ENCODE data around the gene PLEKHF1.

PLEKHF1 gene

DNA sequence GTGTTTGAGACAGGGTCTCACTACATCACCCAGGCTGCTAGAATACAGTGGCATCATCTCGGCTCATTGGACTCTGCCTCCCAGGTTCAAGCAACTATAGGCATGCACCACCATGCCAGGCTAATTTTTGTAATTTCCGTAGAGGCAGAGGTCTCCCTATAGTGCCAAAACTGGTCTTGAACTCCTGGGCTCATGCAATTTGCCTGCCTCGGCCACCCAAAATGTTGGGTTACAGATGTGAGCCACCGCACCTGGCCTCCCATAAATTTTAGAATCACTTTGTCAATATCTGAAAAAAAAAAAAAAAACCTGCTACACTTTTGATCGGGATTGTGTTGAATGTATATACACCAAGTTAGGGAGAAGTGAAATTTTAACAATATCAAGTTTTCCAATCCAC, 11.9 kb upstream of the PLEKHF1 start:
- TF ChIP-seq POLR2AphosphoS5 (IDR thresholded peaks at IDR 0.05; ENCODE audit: borderline replicate concordance, low read depth, low read length) (no peak), EZH2 (IDR thresholded peaks at IDR 0.05) (no peak), FOXP2 (optimal IDR thresholded peaks at IDR 0.05; ENCODE audit: control extremely low read depth, extremely low read length, insufficient read depth) (no peak)
- Histone ChIP-seq H3K4me3 (no peak overlapping the region), H3K27ac (no peak overlapping the region), H3K9me3 (ENCODE audit: low read depth, low read length) (no peaks in the 10 kb centered on the region; the same call in 1 of the 2 replicates), H3K36me3 (ENCODE audit: insufficient read depth, low read length) (no peaks in the 10 kb centered on the region), H3K9ac (ENCODE audit: insufficient read length) (no peak overlapping the region)
- DNase-seq (ENCODE audit: low read depth, low spot score) = no peak

DNA sequence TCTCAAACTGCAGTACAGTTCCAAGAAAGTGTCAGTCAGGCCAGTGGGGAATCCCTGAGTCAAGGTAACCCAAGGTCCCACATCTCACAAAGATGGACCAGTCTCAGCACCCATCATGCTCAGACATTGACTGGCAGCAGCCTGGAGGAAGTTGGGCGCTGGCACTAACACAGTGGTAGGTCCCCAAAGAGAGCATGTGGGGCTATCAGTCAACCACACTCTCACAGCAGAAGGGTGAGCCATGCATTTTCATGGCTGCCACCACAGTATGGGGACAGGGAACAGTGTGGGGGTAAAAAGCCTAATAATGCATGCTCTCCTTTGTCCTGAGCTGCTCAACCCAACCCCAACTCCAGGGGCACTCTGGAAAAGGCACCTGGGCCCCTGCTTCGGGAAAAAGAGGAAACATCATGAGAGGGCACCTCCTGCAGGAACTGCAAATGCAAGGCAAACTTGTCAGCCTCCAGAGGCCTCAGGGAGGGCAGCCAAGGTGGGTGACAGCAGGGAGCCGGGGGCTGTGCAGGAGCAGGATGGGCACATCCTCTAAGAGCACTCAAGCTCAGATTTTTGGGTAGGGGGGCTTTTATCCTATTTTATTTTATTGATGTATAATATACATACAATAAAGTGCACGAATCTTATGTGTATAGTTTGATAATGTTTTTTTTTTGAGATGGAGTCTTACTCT, 9.5 kb upstream of the PLEKHF1 start:
- Histone ChIP-seq H3K4me3 (no peak overlapping the region), H3K36me3 (ENCODE audit: insufficient read depth, low read length) (no peaks in the 10 kb centered on the region), H3K27ac (no peak overlapping the region), H3K9me3 (ENCODE audit: low read depth, low read length) (no peaks in the 10 kb centered on the region; the same call in 1 of the 2 replicates), H3K9ac (ENCODE audit: insufficient read length) (no peak overlapping the region)
- TF ChIP-seq EZH2 (IDR thresholded peaks at IDR 0.05) (no peak), FOXP2 (optimal IDR thresholded peaks at IDR 0.05; ENCODE audit: control extremely low read depth, extremely low read length, insufficient read depth) (no peak), POLR2AphosphoS5 (IDR thresholded peaks at IDR 0.05; ENCODE audit: borderline replicate concordance, low read depth, low read length) (no peak)
- DNase-seq (ENCODE audit: low read depth, low spot score) = no peak

DNA sequence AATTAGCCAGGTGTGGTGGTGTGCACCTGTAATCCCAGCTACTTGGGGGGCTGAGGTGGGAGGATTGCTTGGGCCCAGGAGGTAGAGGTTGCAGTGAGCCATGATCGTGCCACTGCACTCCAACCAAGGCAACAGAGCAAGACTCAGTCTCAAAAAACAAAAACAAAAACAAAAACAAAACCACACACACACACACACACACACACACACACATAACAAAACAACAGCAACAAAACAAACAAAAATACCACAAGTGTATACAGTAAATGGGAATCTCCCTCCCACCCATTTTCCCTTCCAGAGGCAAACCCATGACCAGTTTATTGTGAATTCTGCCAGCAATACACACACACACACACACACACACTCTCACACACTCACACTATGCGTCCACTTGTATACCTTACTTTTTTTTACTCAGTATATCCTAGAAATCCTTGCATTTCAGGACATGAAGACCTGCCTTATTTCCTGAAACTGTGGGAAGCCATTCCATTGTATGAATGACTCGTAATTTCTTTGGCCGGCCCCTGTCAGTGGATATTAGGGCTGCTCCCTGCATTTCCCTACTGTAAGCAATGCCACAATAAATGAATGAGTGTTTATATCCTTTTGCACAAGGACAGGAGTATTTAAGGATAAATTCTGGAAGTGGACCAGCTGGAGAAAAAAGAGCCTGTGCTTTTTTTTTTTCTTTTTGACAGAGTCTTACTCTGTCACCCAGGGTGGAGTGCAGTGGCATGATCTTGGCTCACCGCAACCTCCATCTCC, 6.9 kb upstream of the PLEKHF1 start:
- no peaks in the 10 kb centered on the region for H3K36me3 ChIP-seq (ENCODE audit: insufficient read depth, low read length)
- no peaks in the 10 kb centered on the region; the same call in 1 of the 2 replicates for H3K9me3 ChIP-seq (ENCODE audit: low read depth, low read length)
- TF ChIP-seq EZH2 (IDR thresholded peaks at IDR 0.05) = no peak
- H3K9ac ChIP-seq (ENCODE audit: insufficient read length) = no peak overlapping the region
- H3K27ac ChIP-seq = no peak overlapping the region
- H3K4me3 ChIP-seq = no peak overlapping the region
- no peak for DNase-seq (ENCODE audit: low read depth, low spot score)

GRCh38 chr19:29660835-29661234, 4.4 kb upstream of the PLEKHF1 start:
- Histone ChIP-seq H3K27ac (no peak overlapping the region), H3K9me3 (ENCODE audit: low read depth, low read length) (no peaks in the 10 kb centered on the region), H3K4me3 (no peak overlapping the region), H3K36me3 (ENCODE audit: insufficient read depth, low read length) (no peaks in the 10 kb centered on the region), H3K9ac (ENCODE audit: insufficient read length) (no peak overlapping the region)
- no peak for DNase-seq (ENCODE audit: low read depth, low spot score)
- no peak for TF ChIP-seq EZH2 (IDR thresholded peaks at IDR 0.05)
- TF ChIP-seq FOXP2 (optimal IDR thresholded peaks at IDR 0.05; ENCODE audit: control extremely low read depth, extremely low read length, insufficient read depth) = no peak
- TF ChIP-seq POLR2AphosphoS5 (IDR thresholded peaks at IDR 0.05; ENCODE audit: borderline replicate concordance, low read depth, low read length) = no peak

DNA sequence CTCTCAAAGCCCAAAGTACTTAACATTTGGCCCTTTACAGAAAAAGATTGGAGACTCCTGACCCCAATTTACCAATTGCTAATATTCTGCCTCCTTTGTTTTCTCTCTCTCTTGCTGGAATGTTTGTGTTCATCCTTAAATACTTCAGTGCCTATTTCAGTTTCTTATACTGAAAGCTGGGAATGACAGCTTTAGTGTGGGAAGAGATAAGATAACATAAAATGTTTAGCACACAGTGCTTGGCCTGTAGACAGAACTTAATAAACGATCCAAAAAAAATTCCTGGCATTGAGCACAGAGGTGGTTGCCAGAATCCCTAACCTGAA, 3.0 kb upstream of the PLEKHF1 start:
- no peak overlapping the region for H3K9ac ChIP-seq (ENCODE audit: insufficient read length)
- TF ChIP-seq EZH2 (IDR thresholded peaks at IDR 0.05) = no peak
- TF ChIP-seq POLR2AphosphoS5 (IDR thresholded peaks at IDR 0.05; ENCODE audit: borderline replicate concordance, low read depth, low read length) = no peak
- TF ChIP-seq FOXP2 (optimal IDR thresholded peaks at IDR 0.05; ENCODE audit: control extremely low read depth, extremely low read length, insufficient read depth) = no peak
- no peak overlapping the region for H3K4me3 ChIP-seq
- no peaks in the 10 kb centered on the region for H3K9me3 ChIP-seq (ENCODE audit: low read depth, low read length)
- no peak overlapping the region for H3K27ac ChIP-seq
- DNase-seq (ENCODE audit: low read depth, low spot score) = no peak
- H3K36me3 ChIP-seq (ENCODE audit: insufficient read depth, low read length) = no peaks in the 10 kb centered on the region

DNA sequence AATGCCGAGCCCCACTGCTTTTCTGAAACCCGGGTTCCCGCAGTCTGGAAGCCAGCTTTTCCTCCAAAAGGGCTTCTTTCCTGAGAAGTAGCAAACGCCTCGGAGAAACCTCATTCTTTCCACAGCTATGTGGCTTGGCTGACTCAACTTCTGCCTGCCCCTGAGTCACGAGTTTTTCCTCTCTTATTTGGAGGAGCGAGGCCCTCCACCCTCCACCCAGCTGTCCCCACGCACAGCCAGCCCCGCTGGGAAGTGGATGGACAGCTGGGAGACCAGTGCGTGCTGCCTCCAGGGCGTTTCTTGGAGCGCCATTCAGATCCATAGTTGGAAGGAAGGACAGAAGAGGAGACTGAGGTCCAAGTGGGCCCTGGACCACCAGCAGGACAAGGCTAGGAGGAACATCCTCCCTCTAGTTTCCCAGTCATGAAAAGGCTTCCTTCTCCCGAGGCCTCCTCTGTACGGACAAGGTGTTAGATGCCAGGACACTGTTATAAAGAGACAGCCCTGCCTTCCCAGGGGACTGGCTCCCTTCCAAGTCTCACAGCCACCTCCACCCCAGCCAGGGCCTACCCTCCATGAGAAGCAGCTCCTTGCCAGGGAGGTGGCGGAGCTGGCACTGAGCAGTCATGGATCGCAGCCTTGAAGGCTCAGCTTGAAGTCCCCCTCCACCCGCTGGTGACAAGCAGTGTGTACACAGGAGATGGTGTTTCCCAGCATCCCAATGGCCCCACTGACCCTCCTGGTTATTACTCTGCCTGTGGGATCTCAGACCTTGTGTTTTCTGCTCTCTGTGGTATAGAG, 2.5 kb upstream of the PLEKHF1 start:
- H3K27ac ChIP-seq = no peak overlapping the region
- H3K9me3 ChIP-seq (ENCODE audit: low read depth, low read length) = no peaks in the 10 kb centered on the region
- H3K36me3 ChIP-seq (ENCODE audit: insufficient read depth, low read length) = no peaks in the 10 kb centered on the region
- no peak overlapping the region for H3K4me3 ChIP-seq
- no peak for TF ChIP-seq FOXP2 (optimal IDR thresholded peaks at IDR 0.05; ENCODE audit: control extremely low read depth, extremely low read length, insufficient read depth)
- no peak for TF ChIP-seq EZH2 (IDR thresholded peaks at IDR 0.05)
- TF ChIP-seq POLR2AphosphoS5 (IDR thresholded peaks at IDR 0.05; ENCODE audit: borderline replicate concordance, low read depth, low read length) = no peak
- H3K9ac ChIP-seq (ENCODE audit: insufficient read length) = no peak overlapping the region
- DNase-seq (ENCODE audit: low read depth, low spot score) = no peak

- Histone ChIP-seq H3K36me3 (ENCODE audit: insufficient read depth, low read length) (no peaks in the 10 kb centered on the region), H3K4me3 (no peak overlapping the region), H3K27ac (no peak overlapping the region), H3K9me3 (ENCODE audit: low read depth, low read length) (no peaks in the 10 kb centered on the region), H3K9ac (ENCODE audit: insufficient read length) (no peak overlapping the region)
- no peak for TF ChIP-seq POLR2AphosphoS5 (IDR thresholded peaks at IDR 0.05; ENCODE audit: borderline replicate concordance, low read depth, low read length)
- no peak for TF ChIP-seq FOXP2 (optimal IDR thresholded peaks at IDR 0.05; ENCODE audit: control extremely low read depth, extremely low read length, insufficient read depth)
- TF ChIP-seq EZH2 (IDR thresholded peaks at IDR 0.05) = no peak
- DNase-seq (ENCODE audit: low read depth, low spot score) = no peak
Measured at GRCh38 chr19:29663861-29664752, 1.2 kb upstream of the PLEKHF1 start.
